ENCODE measurements around the gene ARMC8. TPM values are rescaled to one million over a fixed set of nuclear protein-coding genes. Genes with fewer than 3 reads are reported as not detected.

The ARMC8 gene
- total RNA-seq, 1 donor from 2014 or later, result 53.2 TPM

GRCh38 chr3:138173769-138174420 lies 13.2 kb upstream of the ARMC8 start:
- Mint-ChIP-seq H3K4me1 (peaks cover 18% of the 10 kb centered on the region), H3K9me3 (no peaks in the 10 kb centered on the region), H3K27me3 (ENCODE audit: low read depth) (peaks cover 5% of the 10 kb centered on the region), H3K27ac (peak overlapping the region; percentile 97), H3K4me3 (peak overlapping the region; percentile 98), H3K36me3 (peaks cover 12% of the 10 kb centered on the region)
- TF ChIP-seq CTCF (IDR thresholded peaks at IDR 0.05; ENCODE audit: unreplicated experiment), result no peak
- no peak for DNase-seq (ENCODE audit: low spot score in 2 of 2, unreplicated experiment in 2 of 2)

GRCh38 chr3:138174421-138175131 lies 12.5 kb upstream of the ARMC8 start, which contains the start of gene DBR1:
TSS of gene DBR1 (minus strand) at chr3:138174921. CDS start at chr3:138174795, 126 bp downstream.
- Mint-ChIP-seq H3K27ac (peak within 1 kb of the TSS; percentile 97), H3K9me3 (no peaks in the 10 kb centered on the region), H3K4me1 (peaks cover 18% of the 10 kb centered on the region), H3K27me3 (ENCODE audit: low read depth) (peaks cover 8% of the 10 kb centered on the region), H3K4me3 (peak within 1 kb of the TSS; percentile 98), H3K36me3 (peaks cover 10% of the 10 kb centered on the region)
- TF ChIP-seq CTCF (IDR thresholded peaks at IDR 0.05; ENCODE audit: unreplicated experiment), result no peak
- DNase-seq (ENCODE audit: low spot score in 2 of 2, unreplicated experiment in 2 of 2), result peak; percentile 35 to 74

GRCh38 chr3:138180375-138181029 lies 6.6 kb upstream of the ARMC8 start:
- peaks cover 3% of the 10 kb centered on the region for H3K4me1 Mint-ChIP-seq
- no peak overlapping the region for H3K27ac Mint-ChIP-seq
- H3K4me3 Mint-ChIP-seq, result no peak overlapping the region
- peaks cover 17% of the 10 kb centered on the region for H3K27me3 Mint-ChIP-seq (ENCODE audit: low read depth)
- no peaks in the 10 kb centered on the region for H3K36me3 Mint-ChIP-seq
- DNase-seq (ENCODE audit: low spot score in 2 of 2, unreplicated experiment in 2 of 2), result no peak
- no peak for TF ChIP-seq CTCF (IDR thresholded peaks at IDR 0.05; ENCODE audit: unreplicated experiment)
- no peaks in the 10 kb centered on the region for H3K9me3 Mint-ChIP-seq

GRCh38 chr3:138184994-138185393 lies 2.1 kb upstream of the ARMC8 start:
- DNase-seq (ENCODE audit: low spot score in 2 of 2, unreplicated experiment in 2 of 2), result no peak
- no peak for TF ChIP-seq CTCF (IDR thresholded peaks at IDR 0.05; ENCODE audit: unreplicated experiment)
- Mint-ChIP-seq H3K9me3 (no peaks in the 10 kb centered on the region), H3K4me3 (no peak overlapping the region), H3K27ac (no peak overlapping the region), H3K4me1 (peaks cover 22% of the 10 kb centered on the region), H3K27me3 (ENCODE audit: low read depth) (peaks cover 9% of the 10 kb centered on the region), H3K36me3 (no peaks in the 10 kb centered on the region)

GRCh38 chr3:138186221-138186620 lies 880 bp upstream of the ARMC8 start:
- H3K4me3 Mint-ChIP-seq, result peak overlapping the region; percentile 95

More at GRCh38 chr3:138186221-138186620, 880 bp upstream of the ARMC8 start:
- DNase-seq (ENCODE audit: low spot score in 2 of 2, unreplicated experiment in 2 of 2), result no peak
- peaks cover 3% of the 10 kb centered on the region for H3K36me3 Mint-ChIP-seq
- no peak for TF ChIP-seq CTCF (IDR thresholded peaks at IDR 0.05; ENCODE audit: unreplicated experiment)
- no peaks in the 10 kb centered on the region for H3K9me3 Mint-ChIP-seq
- H3K27me3 Mint-ChIP-seq (ENCODE audit: low read depth), result peaks cover 9% of the 10 kb centered on the region
- H3K4me1 Mint-ChIP-seq, result peaks cover 23% of the 10 kb centered on the region
- no peak overlapping the region for H3K27ac Mint-ChIP-seq
